ENCODE data around the gene ABHD10.

GRCh38 chr3:111970376-111970775 lies 8.4 kb upstream of the ABHD10 start:
- TF ChIP-seq CTCF (conservative IDR thresholded peaks at IDR 0.05; ENCODE audit: low read depth, low read length) (no peak), EZH2phosphoT487 (IDR thresholded peaks at IDR 0.05; ENCODE audit: borderline replicate concordance, low read length) (no peak), EZH2 (IDR thresholded peaks at IDR 0.05; ENCODE audit: low read length, unreplicated experiment) (no peak)

Data from PC-3 (cell line).